K562 (cell line): ENCODE data around the gene FOXJ1. TPM values are rescaled to one million over a fixed set of nuclear protein-coding genes. Genes with fewer than 3 reads are reported as not detected.

Experiments
- ARHGAP35 ChIP-seq: fragments of 450-650 bp; IDR thresholded peaks from 2 replicates; pipeline ENCODE4 v1.6.1; 2018; ENCODE audit not compliant: partially characterized antibody
- BMI1 ChIP-seq: fragments of 150-350 bp; IDR thresholded peaks from 2 replicates; pipeline ENCODE4 v1.6.1; 2014; ENCODE audit warnings: low read length
- CBX2 ChIP-seq: fragments of 200-600 bp; sonication (generic); IDR thresholded peaks from one replicate; pipeline ENCODE4 v1.6.1; 2012; ENCODE audit warnings: mild to moderate bottlenecking, low read length, inconsistent platforms; ENCODE audit not compliant: insufficient read depth, poor library complexity, severe bottlenecking
- CREBBP ChIP-seq: IDR thresholded peaks from one replicate; pipeline ENCODE4 v1.6.1; 2012; ENCODE audit warnings: low read depth, mild to moderate bottlenecking, control low read depth, inconsistent platforms, low read length
- E2F1 ChIP-seq: sonication (generic); formaldehyde crosslinking; IDR thresholded peaks from 2 replicates; pipeline ENCODE4 v1.8.1; 2023; ENCODE audit warnings: mild to moderate bottlenecking, missing genetic modification reagents, moderate library complexity
- FOXP1 ChIP-seq: sonication (generic); formaldehyde crosslinking; IDR thresholded peaks from 2 replicates; pipeline ENCODE4 v1.8.0; 2022; ENCODE audit warnings: mild to moderate bottlenecking, missing genetic modification reagents
- GABPB1 ChIP-seq: sonication (generic); formaldehyde crosslinking; IDR thresholded peaks from 2 replicates; pipeline ENCODE4 v1.8.0; 2022; ENCODE audit warnings: mild to moderate bottlenecking, missing genetic modification reagents
- MBD2 ChIP-seq: sonication (generic); IDR thresholded peaks from 2 replicates; pipeline ENCODE4 v1.6.1; 2016; ENCODE audit warnings: low read depth, borderline replicate concordance
- MXI1 ChIP-seq: IDR thresholded peaks from 2 replicates; pipeline ENCODE4 v1.6.1; 2011; ENCODE audit warnings: low read depth, mild to moderate bottlenecking, improper control_type of control experiment, low read length
- PCBP1 ChIP-seq: fragments of 200-400 bp; formaldehyde crosslinking; IDR thresholded peaks from 2 replicates; pipeline ENCODE4 v1.6.1; 2018; ENCODE audit warnings: mild to moderate bottlenecking, low read depth, low read length; ENCODE audit not compliant: poor library complexity, severe bottlenecking
- POLR2B ChIP-seq: fragments of 450-650 bp; IDR thresholded peaks from 2 replicates; pipeline ENCODE4 v1.6.1; 2018; ENCODE audit warnings: low read depth; ENCODE audit not compliant: partially characterized antibody
- RBM22 ChIP-seq: fragments of 200-400 bp; formaldehyde crosslinking; IDR thresholded peaks from 2 replicates; pipeline ENCODE4 v1.6.1; 2018; ENCODE audit warnings: low read length, low read depth; ENCODE audit not compliant: poor library complexity, severe bottlenecking
- SIN3A ChIP-seq, 2 experiments: fragments of 150-350 bp in 1 of 2; IDR thresholded peaks; 2 replicates each; pipeline ENCODE4 v1.6.1; 2011 to 2016; ENCODE audit warnings: borderline replicate concordance in 2 of 2, low read depth in 2 of 2, low read length in 2 of 2, mild to moderate bottlenecking in 2 of 2, moderate library complexity in 2 of 2; ENCODE audit not compliant: control insufficient read depth in 1 of 2
- polyA plus RNA-seq, 8 experiments: library from polyadenylated mRNA; depleted of rRNA in 4 of 8; stranded (reverse) in 5 of 8; unstranded in 3 of 8; fragments of >200 nt; fragmentation: Nextera tagmentation in 2 of 8; fragmentation: Illumina TruSeq in 1 of 8; extraction: Ambion mirVana in 2 of 8; extraction: Trizol in 1 of 8; gene quantifications; 2 replicates each; pipeline versions ENCODE4 v1.2.1 to v1.2.3, GENCODE V29; 2011 to 2014; ENCODE audit warnings: inconsistent platforms in 1 of 8, missing spikeins in 1 of 8
- total RNA-seq, 7 experiments: library from RNA; depleted of rRNA in 6 of 7; stranded (reverse); fragments of >200 nt in 6 of 7; fragmentation: Illumina TruSeq in 2 of 7; extraction: Trizol in 2 of 7; gene quantifications; 2 replicates each; pipeline versions ENCODE4 v1.2.1 to v1.2.3, GENCODE V29; 2011 to 2021; ENCODE audit warnings: low replicate concordance in 1 of 7
- TF ChIP-seq, protein P1 (sequence below): sonication (generic); formaldehyde crosslinking; IDR thresholded peaks from 2 replicates; pipeline ENCODE4 v1.8.0; 2022; ENCODE audit warnings: mild to moderate bottlenecking, missing genetic modification reagents
- TF ChIP-seq, protein P2 (sequence below): sonication (generic); formaldehyde crosslinking; IDR thresholded peaks from 2 replicates; pipeline ENCODE4 v1.8.0; 2022; ENCODE audit warnings: missing genetic modification reagents, mild to moderate bottlenecking, moderate library complexity, borderline replicate concordance
- TF ChIP-seq, protein P3 (sequence below), 2 experiments: IDR thresholded peaks; 2 replicates each; pipeline ENCODE4 v1.6.1; 2011; ENCODE audit warnings: borderline replicate concordance in 1 of 2, control low read depth in 1 of 2, low read depth in 1 of 2, low read length in 1 of 2, mild to moderate bottlenecking in 1 of 2, mixed read lengths in 1 of 2, moderate library complexity in 1 of 2; ENCODE audit not compliant: insufficient read depth in 1 of 2, insufficient read length in 1 of 2, poor library complexity in 1 of 2, severe bottlenecking in 1 of 2; ENCODE audit errors: extremely low read depth in 1 of 2

The FOXJ1 gene
- total and polyA plus RNA-seq, 9 of the 15 experiments (the other 6 are each of a cell fraction or from before 2014, with no cell fraction given): 0.07 TPM; not detected in 8

DNA sequence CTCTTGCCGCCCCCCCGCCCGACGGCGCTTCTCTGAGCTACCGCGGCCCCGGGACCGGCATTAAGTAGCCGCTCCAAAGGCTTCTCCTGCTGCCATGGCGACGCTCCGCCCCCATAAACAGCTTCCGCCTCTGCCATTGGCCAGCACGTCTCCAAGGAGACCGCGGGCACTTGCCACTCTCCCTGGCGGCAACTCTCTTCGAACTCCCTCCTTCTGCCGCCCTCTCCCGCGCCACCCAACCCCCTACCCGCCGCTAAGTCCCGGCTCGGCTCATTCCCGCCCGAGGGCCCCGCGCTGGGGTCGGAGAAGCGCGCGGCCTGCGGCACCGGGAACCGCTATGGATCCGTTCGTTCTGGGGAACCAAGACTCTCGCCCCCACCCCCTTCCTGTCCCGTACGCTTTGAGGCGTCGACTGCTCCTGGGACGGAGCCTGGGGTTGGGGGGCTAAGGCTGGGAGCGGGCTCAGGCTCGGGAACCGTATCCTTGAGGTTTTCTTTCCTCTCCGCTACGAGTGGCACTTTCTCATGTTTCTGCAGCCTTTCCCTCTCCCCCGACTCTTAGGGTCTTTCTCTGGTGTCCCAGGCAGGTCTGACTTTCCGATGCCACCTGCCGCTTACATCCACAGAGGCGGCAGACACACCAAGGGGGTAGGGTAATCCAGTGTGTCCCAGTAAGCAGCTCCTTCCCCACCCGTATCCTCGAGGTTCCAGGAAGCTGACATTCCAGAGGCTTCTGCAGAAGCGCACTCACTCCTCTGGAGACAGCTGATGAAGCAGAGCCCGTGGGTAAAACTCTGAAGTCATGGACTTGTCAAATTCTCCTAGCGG lies at the start of gene FOXJ1 (continued):
- TF ChIP-seq MBD2: peak; percentile 85
- TF ChIP-seq, protein P1, sequence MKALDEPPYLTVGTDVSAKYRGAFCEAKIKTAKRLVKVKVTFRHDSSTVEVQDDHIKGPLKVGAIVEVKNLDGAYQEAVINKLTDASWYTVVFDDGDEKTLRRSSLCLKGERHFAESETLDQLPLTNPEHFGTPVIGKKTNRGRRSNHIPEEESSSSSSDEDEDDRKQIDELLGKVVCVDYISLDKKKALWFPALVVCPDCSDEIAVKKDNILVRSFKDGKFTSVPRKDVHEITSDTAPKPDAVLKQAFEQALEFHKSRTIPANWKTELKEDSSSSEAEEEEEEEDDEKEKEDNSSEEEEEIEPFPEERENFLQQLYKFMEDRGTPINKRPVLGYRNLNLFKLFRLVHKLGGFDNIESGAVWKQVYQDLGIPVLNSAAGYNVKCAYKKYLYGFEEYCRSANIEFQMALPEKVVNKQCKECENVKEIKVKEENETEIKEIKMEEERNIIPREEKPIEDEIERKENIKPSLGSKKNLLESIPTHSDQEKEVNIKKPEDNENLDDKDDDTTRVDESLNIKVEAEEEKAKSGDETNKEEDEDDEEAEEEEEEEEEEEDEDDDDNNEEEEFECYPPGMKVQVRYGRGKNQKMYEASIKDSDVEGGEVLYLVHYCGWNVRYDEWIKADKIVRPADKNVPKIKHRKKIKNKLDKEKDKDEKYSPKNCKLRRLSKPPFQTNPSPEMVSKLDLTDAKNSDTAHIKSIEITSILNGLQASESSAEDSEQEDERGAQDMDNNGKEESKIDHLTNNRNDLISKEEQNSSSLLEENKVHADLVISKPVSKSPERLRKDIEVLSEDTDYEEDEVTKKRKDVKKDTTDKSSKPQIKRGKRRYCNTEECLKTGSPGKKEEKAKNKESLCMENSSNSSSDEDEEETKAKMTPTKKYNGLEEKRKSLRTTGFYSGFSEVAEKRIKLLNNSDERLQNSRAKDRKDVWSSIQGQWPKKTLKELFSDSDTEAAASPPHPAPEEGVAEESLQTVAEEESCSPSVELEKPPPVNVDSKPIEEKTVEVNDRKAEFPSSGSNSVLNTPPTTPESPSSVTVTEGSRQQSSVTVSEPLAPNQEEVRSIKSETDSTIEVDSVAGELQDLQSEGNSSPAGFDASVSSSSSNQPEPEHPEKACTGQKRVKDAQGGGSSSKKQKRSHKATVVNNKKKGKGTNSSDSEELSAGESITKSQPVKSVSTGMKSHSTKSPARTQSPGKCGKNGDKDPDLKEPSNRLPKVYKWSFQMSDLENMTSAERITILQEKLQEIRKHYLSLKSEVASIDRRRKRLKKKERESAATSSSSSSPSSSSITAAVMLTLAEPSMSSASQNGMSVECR (CRISPR knock-in tag): peak; percentile 93
- TF ChIP-seq, protein P2, sequence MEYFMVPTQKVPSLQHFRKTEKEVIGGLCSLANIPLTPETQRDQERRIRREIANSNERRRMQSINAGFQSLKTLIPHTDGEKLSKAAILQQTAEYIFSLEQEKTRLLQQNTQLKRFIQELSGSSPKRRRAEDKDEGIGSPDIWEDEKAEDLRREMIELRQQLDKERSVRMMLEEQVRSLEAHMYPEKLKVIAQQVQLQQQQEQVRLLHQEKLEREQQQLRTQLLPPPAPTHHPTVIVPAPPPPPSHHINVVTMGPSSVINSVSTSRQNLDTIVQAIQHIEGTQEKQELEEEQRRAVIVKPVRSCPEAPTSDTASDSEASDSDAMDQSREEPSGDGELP (CRISPR knock-in tag): peak; percentile 22; the same call in 1 of the 2 replicates
- peak; percentile 96 to 99 for TF ChIP-seq SIN3A (IDR thresholded peaks at IDR 0.05; ENCODE audit: borderline replicate concordance in 2 of 2, control insufficient read depth in 1 of 2, low read depth in 2 of 2, low read length in 2 of 2)
- peak; percentile 29 for TF ChIP-seq POLR2B
- peak; percentile 100 for TF ChIP-seq RBM22
- peak; percentile 97 for TF ChIP-seq PCBP1
- peak; percentile 96 for TF ChIP-seq CREBBP
- peak; percentile 98 for TF ChIP-seq MXI1
- peak; percentile 97 for TF ChIP-seq BMI1
- TF ChIP-seq CBX2: no peak
- TF ChIP-seq, protein P3, sequence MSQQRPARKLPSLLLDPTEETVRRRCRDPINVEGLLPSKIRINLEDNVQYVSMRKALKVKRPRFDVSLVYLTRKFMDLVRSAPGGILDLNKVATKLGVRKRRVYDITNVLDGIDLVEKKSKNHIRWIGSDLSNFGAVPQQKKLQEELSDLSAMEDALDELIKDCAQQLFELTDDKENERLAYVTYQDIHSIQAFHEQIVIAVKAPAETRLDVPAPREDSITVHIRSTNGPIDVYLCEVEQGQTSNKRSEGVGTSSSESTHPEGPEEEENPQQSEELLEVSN (IDR thresholded peaks at IDR 0.05; ENCODE audit: borderline replicate concordance in 1 of 2, extremely low read depth in 1 of 2, insufficient read depth in 1 of 2, insufficient read length in 1 of 2, low read depth in 1 of 2, low read length in 1 of 2, poor library complexity in 1 of 2, severe bottlenecking in 1 of 2): peak in 1 of 2 experiments; percentile 57
- peak; percentile 18; the same call in 1 of the 2 replicates for TF ChIP-seq GABPB1
- no peak for TF ChIP-seq E2F1 (CRISPR knock-in tag)
- no peak for TF ChIP-seq ARHGAP35
- peak; percentile 64 for TF ChIP-seq FOXP1 (CRISPR knock-in tag)
